Fibroblast of villous mesenchyme (primary cell): Measurements from ENCODE around the gene CDH16. TPM values are rescaled to one million over a fixed set of nuclear protein-coding genes. Genes with fewer than 3 reads are reported as not detected.
"Not testable (repeated sequence)": the region's sequence is repeated elsewhere in the genome, so short reads cannot be mapped to it uniquely, and the experiment has no call there.

Source experiments
- DNase-seq: peaks from one replicate; pipeline ENCODE4 v3.0.0-alpha.2; 2010; ENCODE audit warnings: low read depth
- H3K4me3 ChIP-seq: 2 replicates; pipeline ENCODE4 v1.5.1; 2011; ENCODE audit warnings: low read depth, mild to moderate bottlenecking, low read length
- total RNA-seq: library from RNA; depleted of rRNA; stranded (reverse); fragments of >200 nt; gene quantifications from 2 replicates; pipeline ENCODE4 v1.2.3, GENCODE V29; 2012
- TF ChIP-seq, protein P1 (sequence below): IDR thresholded peaks from 2 replicates; pipeline ENCODE4 v1.5.1; 2012; ENCODE audit warnings: low read depth, mild to moderate bottlenecking, low read length; ENCODE audit not compliant: insufficient read depth

The CDH16 gene
- total RNA-seq, 1 donor = not detected

DNA sequence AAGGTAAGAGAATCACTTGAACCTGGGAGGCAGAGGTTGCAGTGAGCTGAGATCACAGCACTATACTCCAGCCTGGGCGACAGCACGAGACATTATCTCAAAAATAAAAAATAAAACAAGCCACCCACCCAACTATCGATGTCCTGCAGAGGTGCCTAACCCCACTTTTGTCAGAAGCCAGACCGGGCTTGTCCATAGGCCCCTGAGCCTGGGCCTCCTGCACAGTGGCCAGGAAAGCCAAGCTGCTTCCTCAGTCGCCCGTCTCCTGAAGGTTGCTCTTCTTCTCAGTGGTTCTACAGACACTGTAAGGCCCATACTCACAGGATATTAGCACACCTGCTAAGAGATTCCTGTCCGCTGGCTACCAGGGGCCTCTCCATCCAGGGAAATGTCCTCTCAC, 27.9 kb upstream of the CDH16 start:
- no peak for DNase-seq
- no peak overlapping the region for H3K4me3 ChIP-seq
- TF ChIP-seq, protein P1, sequence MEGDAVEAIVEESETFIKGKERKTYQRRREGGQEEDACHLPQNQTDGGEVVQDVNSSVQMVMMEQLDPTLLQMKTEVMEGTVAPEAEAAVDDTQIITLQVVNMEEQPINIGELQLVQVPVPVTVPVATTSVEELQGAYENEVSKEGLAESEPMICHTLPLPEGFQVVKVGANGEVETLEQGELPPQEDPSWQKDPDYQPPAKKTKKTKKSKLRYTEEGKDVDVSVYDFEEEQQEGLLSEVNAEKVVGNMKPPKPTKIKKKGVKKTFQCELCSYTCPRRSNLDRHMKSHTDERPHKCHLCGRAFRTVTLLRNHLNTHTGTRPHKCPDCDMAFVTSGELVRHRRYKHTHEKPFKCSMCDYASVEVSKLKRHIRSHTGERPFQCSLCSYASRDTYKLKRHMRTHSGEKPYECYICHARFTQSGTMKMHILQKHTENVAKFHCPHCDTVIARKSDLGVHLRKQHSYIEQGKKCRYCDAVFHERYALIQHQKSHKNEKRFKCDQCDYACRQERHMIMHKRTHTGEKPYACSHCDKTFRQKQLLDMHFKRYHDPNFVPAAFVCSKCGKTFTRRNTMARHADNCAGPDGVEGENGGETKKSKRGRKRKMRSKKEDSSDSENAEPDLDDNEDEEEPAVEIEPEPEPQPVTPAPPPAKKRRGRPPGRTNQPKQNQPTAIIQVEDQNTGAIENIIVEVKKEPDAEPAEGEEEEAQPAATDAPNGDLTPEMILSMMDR = no peak

DNA sequence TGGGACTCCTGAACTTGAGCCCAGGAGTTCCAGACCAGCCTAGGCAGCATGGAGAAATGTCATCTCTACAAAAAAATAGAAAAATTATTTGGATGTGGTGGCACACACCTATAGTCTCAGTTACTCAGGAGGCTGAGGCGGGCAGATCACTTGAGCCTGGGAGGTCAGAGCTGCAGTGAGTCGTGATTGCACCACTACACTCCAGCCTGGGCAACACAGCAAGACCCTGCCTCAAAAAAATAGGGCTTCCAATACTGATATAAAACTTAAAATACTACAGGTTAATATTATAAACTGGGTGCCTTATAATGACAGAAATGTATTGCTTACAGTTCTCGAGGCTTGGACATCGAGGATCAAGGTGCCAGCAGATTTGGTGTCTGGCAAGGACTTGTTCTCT, 27.3 kb upstream of the CDH16 start:
- H3K4me3 ChIP-seq = no peak overlapping the region
- DNase-seq = no peak
- TF ChIP-seq, protein P1 = no peak

DNA sequence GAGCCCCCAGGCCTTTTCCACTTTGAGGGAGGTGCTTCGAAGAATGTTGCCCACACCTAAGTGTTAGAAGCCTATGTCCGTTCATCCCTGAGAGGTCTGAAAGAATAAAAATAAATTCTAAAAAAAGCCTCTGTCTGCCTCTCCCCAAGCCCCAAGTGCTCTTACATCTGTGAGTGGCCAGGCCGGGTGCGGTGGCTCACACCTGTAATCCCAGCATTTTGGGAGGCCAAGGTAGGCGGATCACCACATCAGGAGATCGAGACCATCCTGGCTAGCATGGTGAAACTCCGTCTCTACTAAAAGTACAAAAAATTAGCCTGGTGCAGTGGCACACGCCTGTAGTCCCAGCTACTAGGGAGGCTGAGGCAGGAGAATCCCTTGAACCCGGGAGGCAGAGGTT, 26.3 kb upstream of the CDH16 start:
- not testable (repeated sequence) for H3K4me3 ChIP-seq, DNase-seq

DNA sequence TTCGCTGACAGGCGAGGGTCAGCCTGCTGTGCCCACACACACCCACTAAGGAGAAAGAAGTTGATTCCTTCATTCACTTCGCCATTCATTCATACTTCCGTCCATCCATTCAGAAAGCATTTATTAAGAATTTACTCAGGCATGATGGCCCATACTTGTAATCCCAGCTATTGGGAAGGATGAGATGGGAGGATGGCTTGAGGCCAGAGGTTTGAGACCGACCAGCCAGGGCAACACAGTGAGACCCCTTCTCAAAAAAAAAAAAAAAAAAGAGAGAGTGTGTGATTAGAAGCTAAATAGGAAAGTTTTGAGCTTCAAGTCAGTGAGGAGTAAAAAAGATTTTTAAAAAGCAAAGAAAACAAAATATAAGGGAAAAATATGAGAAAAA, 25.4 kb upstream of the CDH16 start:
- no peak for DNase-seq
- TF ChIP-seq, protein P1 = no peak
- no peak overlapping the region for H3K4me3 ChIP-seq

DNA sequence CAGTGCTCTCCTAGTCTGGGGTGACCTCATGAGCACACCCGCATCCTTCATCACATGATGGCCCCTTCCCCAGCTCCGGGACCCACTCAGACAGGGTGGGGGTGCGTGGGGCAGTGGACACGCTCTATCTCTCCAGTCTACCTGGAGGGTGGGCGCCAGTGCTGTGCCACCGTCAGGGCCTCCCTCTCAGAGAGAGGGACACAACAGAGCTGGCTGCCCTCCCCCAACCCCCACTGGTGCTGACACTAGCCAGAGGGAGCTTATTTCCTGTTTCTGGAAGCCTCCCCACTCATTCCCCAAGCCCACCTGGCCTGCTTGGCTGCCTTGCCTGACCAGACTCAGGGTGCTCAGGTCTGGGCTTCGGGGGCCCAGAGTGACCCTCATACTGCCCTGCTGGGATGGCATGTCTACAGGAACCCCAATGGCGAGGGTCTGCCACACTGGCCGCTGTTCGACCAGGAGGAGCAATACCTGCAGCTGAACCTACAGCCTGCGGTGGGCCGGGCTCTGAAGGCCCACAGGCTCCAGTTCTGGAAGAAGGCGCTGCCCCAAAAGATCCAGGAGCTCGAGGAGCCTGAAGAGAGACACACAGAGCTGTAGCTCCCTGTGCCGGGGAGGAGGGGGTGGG, 24.9 kb upstream of the CDH16 start:
- H3K4me3 ChIP-seq = no peak overlapping the region
- DNase-seq = no peak
- TF ChIP-seq, protein P1 = no peak

DNA sequence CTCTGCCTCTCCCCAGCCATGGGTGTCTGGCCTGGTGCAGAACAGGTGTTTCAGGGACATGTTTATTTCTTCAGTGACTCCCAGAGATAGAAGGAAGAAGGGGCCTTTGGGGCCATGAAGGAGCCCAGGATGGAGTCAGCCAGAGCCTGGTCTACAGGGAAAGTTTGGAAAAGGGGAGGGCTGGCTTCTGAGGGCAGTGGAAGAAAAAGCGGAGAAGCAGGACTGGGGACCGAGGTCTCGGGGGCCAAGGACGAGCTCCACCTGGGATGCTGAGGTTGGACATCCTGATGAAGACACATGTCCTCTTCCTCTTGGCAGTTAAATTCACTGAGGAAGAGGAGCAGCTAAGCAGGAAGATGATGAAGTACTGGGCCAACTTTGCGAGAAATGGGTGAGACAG, 24.3 kb upstream of the CDH16 start:
- TF ChIP-seq, protein P1 = no peak
- no peak for DNase-seq
- H3K4me3 ChIP-seq = no peak overlapping the region

DNA sequence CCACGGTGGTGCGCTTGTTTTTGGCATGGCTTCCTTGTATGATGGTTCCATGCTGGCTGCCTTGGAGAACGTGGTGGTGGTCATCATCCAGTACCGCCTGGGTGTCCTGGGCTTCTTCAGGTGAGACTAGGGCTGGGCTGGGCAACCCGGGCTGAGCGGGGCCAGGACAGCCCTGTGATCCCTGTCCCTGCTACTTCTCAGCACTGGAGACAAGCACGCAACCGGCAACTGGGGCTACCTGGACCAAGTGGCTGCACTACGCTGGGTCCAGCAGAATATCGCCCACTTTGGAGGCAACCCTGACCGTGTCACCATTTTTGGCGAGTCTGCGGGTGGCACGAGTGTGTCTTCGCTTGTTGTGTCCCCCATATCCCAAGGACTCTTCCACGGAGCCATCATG, 21.6 kb upstream of the CDH16 start:
- TF ChIP-seq, protein P1 = no peak
- no peak overlapping the region for H3K4me3 ChIP-seq
- no peak for DNase-seq
